GM21423 (cell line): Measurements from ENCODE around the gene GLMN.
"Not testable (repeated sequence)": the region's sequence is repeated elsewhere in the genome, so short reads cannot be mapped to it uniquely, and the experiment has no call there.

ENCODE experiments used
- ATAC-seq: cut with Tn5 transposase; IDR thresholded peaks from one replicate; pipeline ENCODE4 v1.9.1; 2021; ENCODE audit warnings: mild to moderate bottlenecking, moderate library complexity; ENCODE audit not compliant: unreplicated experiment

GLMN gene

DNA sequence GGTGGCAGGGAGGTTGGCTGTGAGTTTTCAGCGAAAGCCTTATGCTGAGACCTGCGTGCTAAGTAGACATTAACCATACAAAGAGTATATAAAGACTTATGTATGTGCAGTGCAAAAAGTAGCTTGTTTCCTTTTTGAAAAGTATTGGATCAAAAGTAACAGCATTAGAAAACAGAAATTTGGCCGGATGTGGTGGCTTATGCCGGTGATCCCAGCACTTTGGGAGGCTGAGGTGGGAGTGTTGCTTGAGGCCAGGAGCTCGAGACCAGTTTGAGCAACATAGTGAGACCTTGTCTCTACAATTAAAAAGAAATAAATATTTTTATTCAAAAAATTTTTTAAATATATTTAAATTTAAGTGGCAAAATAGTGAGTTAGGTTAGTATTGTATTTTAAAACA, 2.2 kb upstream of the GLMN start:
- ATAC-seq = no peak

DNA sequence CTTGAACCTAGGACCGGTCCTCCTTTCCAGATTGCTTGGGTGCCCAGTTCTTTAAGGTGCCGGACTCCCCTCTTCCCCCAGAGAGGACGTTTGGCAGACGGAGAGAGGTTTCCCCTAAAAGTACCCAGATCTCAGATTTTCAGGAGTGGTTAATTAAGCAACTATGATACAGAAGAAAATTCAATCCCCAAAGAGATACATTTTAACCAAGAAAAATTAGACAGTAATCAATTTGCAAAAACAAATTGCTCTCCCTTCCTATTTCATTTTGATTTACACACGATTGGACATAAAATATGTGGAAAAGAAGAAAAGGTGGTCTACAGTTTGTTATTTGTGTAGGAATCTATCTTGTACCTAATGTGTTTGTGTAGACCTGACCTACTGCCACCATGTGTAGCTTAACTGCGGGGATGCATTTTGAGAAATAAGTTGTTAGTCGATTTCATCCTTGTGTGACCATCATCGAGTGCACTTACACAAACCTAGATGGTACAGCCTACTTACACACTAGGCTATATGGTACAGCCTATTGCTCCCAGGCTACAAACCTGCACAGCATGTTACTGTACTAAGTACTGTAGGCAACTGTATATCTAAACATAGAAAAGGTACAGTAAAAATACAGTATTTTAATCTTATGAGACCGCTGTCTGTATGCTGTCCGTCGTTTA, 827 bp upstream of the GLMN start:
- no peak for ATAC-seq

DNA sequence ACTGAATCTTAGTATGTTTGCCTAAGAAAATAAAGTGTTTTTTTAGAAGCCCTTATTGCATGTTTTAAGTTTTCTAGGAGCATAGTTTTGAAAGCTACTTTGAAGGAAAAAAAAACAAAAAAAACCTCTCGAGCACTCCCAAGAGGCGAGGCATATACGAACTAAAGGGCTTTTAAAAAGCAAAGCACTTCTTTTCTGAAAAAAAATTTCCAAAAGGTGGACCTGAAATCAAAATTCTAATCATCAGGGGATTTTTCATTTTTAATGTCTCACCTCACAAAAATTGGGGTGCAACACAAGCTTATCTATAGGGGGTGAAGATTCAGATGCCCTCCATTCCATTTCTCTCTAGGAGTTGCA, 594 bp downstream of the GLMN start:
- ATAC-seq = no peak

DNA sequence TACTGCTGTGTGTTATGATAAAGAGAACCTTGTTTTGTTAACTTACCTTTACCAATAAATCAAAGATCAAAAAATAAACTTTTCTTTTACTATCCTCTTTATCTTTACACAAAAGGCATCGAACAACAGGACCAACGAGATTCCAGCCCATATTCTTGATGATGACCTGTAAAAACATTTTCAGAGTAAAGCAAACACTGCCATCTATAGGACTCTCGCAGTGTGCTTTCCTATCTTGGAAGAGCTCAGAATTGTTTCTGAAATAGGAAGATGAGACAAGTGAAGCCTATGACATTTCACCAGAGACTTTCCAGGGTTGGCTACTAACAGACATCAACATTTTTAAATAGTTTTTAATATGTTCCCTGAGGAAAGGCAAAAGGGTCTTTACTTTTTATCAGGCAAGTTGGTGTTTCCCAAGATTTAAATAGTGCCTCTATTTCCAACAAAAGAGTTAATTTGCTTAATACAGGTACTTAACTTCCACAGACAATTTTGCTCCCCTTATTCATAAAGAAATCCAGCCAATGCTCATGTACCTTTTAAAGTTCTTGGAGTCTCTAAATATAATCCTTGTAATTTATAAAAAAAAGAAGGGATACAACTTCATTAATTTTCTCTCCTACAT, 7.3 kb downstream of the GLMN start:
- no peak for ATAC-seq

DNA sequence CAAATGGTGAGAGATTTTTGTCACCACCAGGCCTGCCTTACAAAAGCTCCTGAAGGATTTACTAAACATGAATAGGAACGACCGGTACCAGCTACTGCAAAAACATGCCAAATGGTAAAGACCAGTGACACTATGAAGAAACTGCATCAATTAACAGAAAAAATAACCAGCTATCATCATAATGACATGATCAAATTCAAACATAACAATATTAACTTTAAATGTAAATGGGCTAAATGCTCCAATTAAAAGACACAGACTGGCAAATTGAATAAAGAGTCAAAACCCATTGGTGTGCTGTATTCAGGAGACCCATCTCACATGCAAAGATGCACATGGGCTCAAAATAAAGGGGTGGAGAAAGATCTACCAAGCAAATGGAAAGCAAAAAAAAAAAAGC, 17.4 kb downstream of the GLMN start:
- ATAC-seq = not testable (repeated sequence)

DNA sequence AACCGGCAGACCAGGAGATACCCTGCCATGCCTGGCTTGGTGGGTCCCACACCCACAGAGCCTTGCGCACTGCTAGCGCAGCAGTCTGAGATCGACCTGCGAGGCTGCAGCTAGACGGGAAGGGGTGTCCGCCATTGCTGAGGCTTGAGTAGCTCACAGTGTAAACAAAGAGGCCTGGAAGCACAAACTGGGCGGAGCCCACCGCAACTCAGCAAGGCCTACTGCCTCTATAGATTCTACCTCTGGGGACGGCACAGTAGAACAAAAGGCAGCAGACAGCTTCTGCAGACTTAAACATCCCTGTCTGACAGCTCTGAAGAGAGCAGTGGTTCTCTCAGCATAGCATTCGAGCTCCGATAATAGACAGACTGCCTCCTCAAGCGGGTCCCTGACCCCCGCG, 19.0 kb downstream of the GLMN start:
- not testable (repeated sequence) for ATAC-seq

DNA sequence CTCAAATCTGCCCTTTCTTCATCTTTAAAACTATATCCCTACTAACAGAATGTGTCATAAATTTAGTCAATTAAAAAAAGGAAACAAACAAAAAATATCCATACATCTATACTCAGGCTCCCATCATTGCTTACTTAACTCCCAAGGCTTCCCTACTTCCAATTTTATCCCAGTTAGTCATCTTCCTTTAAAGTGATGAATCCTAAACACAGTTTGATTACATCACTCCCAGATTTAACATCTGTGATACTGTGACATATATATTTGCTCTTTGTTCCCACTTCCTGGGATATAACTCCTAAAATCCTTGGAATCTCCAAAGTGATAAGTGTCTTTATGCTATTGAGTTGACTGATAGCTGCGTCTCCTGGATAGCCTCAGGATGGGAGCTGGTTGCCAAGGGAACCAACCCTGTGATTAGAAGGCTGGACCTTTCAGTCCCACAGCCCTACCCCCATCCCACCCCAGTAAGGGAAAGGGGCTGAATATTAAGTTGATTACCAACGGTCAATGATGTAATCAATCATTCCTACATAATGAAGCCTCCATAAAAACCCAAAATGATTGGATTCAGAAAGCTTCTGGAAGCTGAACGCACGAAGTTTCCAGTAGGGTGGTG, 21.6 kb downstream of the GLMN start:
- ATAC-seq = no peak

DNA sequence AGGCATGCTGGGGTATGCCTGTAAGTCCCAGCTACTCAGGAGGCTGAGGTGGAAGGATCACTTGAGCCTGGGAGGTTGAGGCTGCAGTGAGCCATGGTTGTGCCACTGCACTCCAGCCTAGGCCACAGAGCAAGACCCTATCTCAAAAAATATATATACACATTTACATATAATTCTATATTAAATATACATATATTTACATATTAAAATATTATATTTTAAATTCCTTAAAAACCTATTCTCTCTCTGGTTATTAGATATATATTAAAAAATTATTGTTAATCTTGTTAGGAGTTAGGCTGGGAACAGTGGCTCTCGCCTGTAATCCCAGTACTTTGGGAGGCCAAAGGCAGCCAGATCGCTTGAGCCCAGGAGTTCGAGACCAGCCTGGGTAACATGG, 22.7 kb downstream of the GLMN start:
- ATAC-seq = no peak

DNA sequence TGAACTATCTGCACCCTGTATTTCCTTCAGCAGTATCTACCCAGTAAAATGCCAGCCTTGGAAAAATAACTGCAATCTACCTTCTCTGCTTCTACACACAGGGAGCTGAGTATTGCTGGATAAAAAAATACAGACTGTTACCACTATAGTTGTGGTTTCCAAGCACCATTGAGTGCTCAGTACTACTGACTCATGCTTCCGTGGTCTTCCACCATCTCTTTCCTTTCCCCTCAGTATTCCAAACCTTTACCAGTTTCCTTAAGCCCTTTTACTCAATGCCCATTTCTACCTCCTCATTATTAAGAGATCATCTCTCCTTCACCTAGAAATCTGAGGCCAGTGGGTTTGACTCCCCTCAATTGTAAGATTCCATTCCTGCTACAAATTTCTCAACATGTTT, 23.8 kb downstream of the GLMN start:
- no peak for ATAC-seq

DNA sequence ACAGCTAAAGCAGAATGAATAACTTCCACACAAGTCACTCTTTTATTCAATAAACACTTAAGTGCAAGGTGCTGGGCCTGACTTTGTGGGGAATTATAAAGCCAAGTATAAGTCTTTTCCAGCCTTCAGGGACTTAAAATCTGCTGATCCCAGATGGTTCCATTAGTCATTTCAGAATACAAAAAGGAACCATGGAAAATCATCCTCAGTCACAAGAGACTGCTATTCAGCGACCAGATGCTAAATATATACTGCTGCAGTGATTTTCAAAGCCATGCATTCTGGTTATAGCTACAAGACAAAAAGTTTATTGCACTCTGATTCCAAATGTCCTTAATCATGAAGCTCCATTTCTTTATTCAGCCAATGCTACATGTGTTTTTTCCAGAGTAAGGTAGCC, 25.7 kb downstream of the GLMN start:
- ATAC-seq = no peak

DNA sequence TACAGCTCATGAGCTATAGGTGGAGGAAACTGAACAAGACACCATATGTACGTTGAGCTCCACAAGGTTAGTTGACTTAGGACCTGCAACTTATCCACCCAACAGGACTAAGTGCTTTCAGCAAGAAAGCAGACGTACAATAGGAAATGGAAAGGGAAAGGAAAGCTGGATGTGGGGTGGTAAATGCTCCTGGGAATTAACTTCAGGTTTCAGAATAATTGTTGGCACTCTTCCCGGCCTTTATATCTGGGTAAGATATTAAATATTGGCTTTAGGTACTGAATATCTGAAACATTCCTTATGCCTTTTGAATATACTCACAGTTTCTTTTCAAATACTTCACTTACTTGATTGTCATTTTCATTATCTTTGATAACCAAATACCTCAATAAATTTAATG, 36.3 kb downstream of the GLMN start:
- ATAC-seq = no peak

DNA sequence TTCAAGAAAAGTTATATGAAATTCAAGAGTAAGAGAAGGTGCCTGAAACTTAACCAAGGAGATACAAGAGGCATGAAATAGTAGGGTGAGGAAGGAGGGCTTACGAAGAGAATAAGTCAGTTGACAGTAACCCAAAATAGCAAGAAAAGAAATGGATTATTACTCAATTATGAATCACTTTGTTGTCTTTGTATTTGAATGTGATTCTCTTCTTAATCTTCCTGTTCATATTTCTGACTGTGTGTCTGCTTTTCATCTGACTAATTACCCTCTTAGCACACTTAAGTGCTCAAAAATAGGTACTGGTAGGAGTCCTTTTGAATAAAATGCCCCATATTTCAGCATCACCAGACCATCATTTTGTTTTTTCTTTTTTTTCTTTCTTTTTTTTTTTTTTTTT, 39.4 kb downstream of the GLMN start:
- no peak for ATAC-seq

DNA sequence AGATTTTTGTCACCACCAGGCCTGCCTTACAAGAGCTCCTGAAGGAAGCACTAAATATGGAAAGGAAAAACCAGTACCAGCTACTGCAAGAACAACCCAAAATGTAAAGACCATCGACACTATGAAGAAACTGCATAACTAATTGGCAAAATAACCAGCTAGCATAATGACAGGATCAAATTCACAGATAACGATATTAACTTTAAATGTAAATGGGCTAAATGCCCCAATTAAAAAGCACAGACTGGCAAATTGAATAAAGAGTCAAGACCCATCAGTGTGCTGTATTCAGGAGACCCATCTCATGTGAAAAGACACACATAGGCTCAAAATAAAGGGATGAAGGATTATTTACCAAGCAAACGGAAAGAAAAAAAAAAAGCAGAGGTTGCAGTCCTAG, 44.1 kb downstream of the GLMN start:
- not testable (repeated sequence) for ATAC-seq

DNA sequence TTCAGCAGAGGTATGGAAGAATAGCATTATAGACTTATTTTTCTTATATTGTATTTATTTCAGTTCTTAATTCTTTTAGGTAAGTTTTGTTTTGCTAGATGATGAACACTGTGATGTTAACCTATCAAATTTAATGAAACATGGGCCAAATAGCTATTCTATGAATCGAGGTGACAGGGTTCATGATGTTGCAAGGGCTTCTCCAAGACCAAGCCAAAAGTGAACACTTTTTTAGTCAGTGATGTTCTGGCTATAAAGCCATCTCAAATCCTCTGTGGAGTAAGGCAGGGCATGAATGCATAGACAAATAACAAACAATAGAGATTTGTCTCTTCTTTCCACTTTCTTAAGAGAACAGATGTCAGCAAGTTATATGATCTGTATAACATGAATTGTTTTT, 54.4 kb downstream of the GLMN start:
- no peak for ATAC-seq

DNA sequence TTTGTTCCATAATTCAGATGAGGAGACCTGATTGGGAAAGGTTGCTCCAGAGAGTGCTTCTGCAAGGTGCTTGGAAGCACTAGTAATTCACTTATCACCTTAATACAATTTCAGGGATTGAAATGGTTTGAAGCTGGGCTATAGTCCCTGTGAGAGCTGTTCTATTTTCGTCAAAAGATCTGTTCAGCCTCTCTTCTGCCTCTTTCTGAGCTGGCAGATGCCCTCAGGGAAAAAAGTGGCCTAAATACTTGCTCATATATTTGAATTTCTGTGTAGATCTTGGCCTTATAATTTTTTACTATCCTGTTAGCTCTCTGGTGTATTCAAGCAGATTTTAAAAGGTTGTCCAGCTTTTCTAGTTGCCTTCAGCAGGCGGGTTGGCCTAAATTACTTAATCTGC, 58.8 kb downstream of the GLMN start:
- no peak for ATAC-seq

DNA sequence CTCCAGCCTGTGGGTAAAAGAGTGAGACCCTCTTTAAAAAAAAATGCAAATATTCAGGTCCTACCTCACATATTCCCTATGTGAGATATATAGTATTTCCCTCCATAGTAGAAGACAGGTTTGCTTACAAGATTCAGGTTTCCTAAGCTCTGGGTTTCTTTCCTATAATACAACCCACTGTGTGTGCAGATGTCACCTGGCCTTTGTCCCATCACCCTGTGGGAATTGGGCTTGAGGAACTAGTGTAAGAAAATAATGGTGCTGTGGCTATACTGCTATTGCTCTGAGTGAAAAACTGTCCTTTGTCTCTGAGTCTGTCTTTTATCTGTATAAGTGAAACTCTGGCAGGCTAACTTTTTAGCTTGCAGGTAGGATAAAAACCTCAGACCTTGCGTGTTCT, 68.1 kb downstream of the GLMN start:
- ATAC-seq = no peak

DNA sequence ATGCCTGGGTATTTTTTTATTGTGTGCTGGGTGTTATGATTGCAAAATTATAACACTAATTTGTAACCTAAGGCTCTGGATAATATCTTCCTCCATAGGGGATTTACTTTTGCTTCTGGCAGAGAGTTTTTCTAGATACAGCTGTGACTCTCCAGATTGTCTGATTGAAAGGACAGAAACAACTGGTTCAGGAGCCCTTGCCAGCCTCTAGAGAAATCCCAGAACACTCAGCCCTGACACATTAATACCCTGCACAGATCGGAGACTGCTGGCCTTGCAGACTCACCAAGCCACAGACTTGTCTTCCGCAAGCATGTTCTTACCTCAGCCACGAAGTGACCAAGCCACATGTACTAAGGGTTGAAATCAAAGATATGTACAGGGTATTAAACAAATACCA, 70.4 kb downstream of the GLMN start:
- ATAC-seq = no peak

DNA sequence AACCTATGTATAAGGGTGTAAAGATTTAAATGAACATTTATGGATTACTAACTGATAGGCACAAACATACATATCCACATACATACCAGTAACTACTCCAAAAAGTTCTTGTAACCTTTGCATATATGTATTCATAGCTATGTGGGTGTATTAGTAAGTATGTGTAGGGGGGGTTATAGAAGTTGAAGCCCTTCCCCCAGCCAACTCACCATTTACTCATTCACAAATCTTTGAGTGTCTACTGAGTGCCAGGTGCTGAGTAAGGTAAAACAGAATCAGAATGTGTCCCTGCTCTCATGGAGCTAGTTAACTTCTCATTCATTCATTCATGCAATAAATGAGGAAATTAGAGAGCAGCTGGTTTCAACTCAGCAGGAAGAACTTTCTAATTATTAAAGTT, 79.8 kb downstream of the GLMN start:
- ATAC-seq = no peak

DNA sequence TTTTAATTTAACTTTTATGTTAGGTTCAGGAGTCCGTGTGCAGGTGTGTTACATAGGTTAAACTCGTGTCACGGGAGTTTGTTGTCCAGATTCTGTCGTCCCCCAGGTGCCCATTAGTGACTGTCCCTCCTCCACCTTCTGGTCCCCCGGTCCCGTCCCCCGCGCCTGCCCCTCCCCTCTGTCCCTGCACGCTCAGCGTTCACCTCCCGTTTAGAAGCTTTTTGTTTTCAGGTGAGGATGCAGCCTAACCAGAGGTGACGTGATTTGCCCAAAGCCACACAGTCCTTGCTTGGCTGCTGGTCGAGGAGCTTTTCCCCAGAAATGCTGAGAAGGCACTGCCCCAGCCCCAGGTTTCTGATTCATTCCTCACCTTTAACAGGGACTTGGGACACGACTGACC, 80.2 kb downstream of the GLMN start:
- no peak for ATAC-seq

DNA sequence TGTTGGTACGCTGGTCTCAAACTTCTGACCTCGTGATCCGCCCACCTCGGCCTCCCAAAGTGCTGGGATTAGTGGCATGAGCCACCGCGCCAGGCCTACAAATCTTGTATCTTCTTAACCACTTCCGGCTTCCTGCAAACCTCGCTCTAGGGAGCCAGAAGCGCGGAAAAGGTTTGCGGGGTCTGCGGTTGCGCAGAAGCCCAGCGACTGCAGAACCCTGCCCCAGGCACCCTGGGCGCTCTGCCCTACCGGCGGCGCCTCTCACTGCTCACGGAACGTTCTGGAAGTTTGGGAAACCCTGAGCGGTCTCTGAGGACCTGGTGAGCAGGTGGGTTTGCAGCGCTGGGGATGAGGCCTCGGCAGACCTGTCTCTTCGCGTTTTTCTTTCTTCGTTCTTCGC, 81.1 kb downstream of the GLMN start, which contains the start of gene C1orf146:
Gene C1orf146 (plus strand): TSS at position 195 of the 400 bp plus-strand sequence. CDS start 13,506 bp downstream, outside the sequence.
- no peak for ATAC-seq

DNA sequence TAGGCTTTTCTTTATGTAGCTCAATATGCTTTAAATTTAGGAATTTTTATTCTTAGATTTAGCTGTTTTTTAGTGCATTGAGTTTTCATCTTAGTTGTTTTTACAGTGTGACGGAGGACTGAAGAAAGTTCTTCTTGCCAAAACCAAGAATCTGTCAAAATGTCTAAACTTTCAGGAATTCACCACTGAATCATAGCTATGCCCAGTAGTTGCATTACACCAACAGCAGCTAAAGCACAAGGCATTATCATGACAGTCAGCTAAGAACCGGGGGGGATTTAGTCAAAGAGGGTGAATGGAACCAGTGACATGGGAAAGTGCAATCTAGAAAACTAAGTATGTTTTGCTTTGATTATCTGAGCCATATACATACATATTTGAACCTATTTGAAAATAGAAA, 87.6 kb downstream of the GLMN start:
- no peak for ATAC-seq

DNA sequence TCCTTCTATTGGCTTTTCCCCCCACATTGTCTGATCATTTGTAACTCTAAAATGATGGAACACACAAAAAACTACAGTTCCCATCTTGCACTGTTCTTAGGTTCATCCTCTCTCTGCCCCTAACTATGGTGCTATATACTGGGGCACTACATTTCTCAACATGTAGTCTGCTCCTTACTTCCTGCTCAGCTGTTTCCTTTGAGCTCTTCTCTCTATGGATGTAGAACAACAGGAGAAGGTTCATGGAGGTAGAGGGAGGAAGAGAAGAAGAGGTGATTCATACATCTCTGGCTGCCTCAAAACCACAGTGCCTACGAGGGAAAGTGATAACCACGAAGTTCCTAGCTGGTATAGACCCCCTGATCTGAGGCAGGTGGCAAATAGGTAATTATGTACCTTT, 88.1 kb downstream of the GLMN start:
- no peak for ATAC-seq

DNA sequence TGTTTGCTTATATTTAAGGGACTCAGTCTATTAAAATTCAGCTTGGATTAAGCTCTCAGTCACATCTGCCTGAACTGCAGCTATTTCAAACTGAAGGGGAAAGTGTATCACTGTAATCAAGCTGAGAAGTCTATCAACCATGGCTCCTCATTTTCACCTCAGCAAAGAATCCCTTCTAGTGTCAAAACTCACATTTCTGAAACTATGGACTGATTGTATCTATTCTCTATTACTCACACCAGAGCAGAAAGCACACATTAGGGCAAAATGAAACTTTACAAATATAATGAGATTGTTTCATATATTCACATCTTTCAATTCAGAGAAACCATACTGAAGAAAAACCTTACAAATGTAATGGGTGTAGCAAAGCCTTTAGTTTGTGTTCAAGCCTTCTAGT, 95.7 kb downstream of the GLMN start:
- no peak for ATAC-seq
